NCI-H1092 (cell line): ENCODE measurements around the gene CSNK1A1.
"Not testable (repeated sequence)": the region's sequence is repeated elsewhere in the genome, so short reads cannot be mapped to it uniquely, and the experiment has no call there.

ENCODE experiments used
- DNase-seq: peaks from one replicate; lab custom pipeline; 2025; lab: John Stamatoyannopoulos, UW

The CSNK1A1 gene

GRCh38 chr5:149551227-149552037 is at the start of gene CSNK1A1:
TSS of gene CSNK1A1 (minus strand) at chr5:149551439. CDS start at chr5:149550964, 475 bp downstream.
- DNase-seq, result peak; percentile 95

DNA sequence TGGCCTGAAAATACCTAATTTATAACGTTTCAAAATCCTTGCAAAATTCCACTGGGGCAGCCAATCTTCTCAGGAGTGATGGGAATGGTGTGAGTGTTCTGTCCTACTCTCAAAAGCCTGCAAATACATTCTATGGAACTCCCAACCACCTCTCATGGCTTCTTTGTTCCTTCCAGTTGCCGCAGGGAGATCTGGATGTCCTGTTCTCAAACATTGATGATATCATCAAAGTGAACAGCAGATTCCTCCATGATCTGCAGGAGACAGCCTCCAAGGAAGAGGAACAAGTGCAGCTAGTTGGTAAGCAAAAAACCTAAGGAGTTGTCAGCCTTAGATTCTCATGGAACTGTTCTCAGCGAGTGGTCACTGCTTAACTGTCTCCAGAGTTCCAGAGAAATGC is 49.7 kb upstream of the CSNK1A1 start:
- DNase-seq, result no peak

DNA sequence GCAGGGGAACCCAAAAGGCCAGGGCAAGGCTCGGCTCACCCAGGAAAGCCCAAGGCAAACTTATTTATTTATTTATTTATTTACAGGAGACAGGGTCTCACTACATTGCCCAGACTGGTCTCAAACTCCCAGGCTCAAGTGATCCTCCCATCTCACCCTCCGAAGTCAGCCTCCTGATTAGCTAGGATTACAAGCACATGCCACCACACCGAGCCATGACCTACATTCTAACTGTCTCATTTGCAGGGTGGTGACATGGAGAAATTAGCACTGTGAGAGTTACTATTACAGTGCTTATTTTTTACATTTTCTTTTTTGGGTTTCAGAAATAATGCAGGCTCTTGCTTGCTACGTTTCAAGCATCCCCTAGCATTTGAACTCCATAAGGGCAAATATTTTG is 48.1 kb upstream of the CSNK1A1 start:
- DNase-seq, result no peak

GRCh38 chr5:149598966-149599365 is 47.7 kb upstream of the CSNK1A1 start:
- DNase-seq, result no peak

- DNase-seq, result not testable (repeated sequence)
Measured at GRCh38 chr5:149598234-149598633, 47.0 kb upstream of the CSNK1A1 start.

DNA sequence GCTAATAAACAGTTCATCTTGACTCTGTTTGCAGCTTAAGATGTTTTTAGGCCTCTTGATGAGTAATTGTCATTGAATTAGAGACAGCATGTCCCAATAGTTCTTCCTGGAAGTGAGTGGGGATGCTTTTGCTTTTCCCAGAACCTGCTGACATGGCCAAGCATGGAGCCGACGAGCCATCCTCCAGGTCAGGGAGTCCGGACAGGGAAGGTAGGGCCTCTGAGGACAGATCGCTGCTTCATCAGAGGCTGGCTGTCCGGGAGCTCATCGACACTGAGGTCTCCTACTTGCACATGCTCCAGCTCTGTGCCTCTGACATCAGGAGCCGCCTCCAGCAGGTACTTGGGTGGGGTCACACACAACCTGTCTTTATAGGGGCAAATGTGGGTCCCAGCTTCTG is 46.4 kb upstream of the CSNK1A1 start:
- no peak for DNase-seq

GRCh38 chr5:149596712-149597111 is 45.5 kb upstream of the CSNK1A1 start:
- DNase-seq, result no peak

DNA sequence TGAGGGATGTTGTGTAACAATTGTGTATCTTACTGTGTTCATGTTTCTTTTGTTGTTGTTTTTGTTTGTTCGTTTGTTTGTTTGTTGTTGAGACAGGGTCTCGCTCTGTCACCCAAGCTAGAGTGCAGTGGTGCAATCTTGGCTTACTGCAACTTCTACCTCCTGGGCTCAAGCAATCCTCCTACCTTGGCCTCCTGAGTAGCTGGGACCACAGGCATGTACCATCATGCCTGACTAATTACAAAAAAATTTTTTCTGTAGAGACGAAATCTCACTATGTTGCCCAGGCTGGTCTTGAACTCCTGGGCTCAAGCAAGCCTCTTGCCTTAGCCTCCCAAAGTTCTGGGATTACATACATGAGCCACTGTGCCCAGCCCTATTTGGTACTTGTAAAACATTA is 43.9 kb upstream of the CSNK1A1 start:
- not testable (repeated sequence) for DNase-seq

DNA sequence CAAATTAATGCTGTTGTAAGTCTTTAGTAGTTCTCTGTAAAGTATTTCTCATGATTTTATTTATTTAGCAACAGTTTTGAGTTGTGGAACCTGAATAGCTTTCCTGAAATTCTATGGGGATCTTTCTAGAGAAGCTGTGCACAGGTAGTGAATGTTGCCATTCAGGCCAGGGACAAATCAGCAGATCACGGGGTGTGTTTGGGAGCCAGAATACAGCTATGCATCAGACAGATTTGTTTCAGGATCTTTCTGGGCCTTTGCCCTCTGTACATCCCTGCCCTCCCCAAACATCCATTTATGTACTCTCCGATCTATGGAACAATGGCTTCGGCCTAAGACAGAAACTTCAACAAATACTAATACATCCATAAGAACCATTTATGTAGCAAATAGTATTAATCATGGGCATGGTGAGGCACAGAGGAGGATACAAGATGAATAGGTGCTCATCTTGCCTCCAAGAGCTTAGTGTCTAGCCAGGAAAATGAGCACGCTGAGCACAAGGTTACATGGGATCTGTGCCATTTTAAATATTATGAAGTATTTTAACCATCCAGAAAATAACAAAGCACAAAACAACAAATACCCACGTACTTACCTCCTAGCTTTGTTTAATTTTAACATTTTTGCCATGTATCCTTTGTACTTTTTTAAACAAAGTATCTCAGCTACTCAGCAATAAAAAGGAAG is 43.1 kb upstream of the CSNK1A1 start:
- no peak for DNase-seq

DNA sequence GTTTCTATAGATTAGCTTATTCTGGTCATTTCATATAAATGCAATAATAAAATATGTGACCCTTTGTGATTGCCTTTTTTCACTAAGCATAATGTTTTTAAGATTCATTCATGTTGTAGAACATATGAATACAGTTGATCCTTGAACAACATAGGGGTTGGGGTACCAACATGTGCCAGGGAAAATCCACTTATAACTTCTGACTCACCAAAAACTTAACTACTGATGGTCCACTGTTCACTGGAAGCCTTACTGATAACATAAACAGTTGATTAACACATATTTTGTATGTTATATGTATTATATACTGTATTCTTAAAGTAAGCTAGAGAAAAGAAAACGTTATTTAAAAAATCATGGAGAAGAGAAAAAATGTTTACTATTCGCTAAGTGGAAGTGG is 42.1 kb upstream of the CSNK1A1 start:
- DNase-seq, result no peak

GRCh38 chr5:149588936-149589335 is 37.7 kb upstream of the CSNK1A1 start:
- DNase-seq, result no peak

GRCh38 chr5:149586708-149587318 is 35.6 kb upstream of the CSNK1A1 start:
- no peak for DNase-seq

DNA sequence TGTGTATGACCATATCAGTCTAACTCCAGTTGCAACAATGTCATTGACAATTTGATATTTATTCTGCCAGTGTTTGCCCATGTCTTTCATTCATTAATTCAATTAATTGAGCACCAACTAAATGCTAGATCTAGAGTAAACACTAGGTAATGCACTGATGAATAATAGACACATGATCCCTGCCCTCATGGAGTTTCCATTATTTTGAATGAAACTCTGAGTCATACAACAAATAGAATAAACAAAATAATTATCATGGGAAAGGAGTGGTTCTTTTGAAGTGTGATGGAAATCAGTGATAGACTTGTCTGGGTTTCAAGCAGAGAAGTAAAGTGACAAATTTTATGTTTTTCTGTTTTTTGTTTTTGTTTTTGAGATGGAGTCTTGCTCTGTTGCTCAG is 34.7 kb upstream of the CSNK1A1 start:
- no peak for DNase-seq

DNA sequence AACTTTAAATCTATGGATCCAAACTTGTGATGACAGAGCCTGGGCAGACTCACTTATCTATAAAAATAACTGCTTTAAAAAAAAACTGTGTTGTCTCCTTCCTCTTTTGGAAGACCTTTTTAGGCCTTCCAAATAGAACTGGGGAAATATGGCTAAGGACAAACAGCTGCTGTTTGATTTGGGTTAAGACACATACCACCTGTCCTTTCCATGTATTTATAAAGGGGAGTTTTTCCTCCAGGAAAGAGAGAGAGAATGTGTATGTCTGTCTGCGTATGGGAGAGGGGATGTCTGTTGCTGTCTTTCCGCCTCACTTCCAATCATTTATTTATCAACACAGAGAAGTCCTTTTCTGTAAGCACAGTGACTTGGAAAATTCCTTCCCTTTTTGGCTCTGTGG is 32.9 kb upstream of the CSNK1A1 start:
- DNase-seq, result no peak

DNA sequence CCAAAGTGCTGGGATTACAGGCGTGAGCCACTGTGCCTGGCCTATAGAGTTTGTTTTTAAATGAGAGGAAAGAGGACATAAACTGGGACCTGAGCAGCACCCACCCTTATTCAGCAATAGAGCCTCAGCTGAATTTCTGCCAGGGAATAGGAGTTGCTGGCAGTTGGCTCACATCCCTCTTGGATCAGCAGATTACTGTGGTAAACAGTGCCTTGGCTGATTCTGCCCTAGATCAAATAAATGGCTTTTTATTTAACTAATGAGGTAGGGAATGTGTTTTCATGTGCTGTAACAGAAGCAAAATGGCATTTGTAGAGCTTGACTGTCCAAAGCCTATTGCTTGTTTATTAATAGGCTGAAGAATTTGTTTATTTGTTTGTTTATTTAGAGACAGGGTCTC is 32.2 kb upstream of the CSNK1A1 start:
- DNase-seq, result peak; percentile 76

DNA sequence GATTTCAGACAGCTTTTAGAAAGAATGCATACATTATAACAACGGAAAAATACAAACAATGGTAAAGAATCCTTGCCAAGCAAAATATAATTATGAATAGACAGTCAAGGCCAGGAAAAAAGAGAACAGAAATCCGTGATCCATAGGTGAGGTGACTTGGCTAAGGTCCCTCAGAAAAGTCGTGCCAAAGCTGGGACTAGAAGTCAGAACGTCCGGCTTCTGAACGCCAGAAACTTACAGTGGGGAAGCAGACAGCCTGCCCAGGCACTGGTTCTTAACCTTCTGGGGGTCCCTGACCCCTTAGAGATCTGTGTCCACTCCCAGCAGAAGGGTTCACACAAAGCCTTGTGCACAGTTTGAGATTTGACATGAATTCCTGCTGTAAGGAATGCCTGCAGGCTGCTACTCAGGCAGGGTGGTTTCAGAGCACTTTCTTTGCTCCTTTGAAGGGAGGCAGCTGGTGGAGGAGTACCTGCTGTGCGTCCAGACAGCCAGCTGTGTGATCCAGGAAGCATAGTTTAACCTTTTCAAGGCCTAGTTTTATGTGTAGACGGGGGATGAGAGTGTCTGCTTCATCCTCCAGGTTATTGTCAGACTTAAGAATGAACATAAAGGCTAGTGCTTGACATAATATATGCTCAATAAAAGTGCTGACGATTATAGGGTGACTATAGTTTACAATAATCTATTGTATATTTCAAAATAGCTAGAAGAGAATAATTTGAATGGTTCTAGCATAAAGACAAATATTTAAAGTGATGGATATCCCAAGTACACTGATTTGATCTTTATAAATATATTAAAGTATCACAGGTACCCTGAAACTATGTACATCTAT is 30.9 kb upstream of the CSNK1A1 start:
- DNase-seq, result peak; percentile 40

GRCh38 chr5:149581192-149581861 is 30.1 kb upstream of the CSNK1A1 start, which contains the start of gene ARHGEF37:
TSS of gene ARHGEF37 (plus strand) at chr5:149581498. CDS start at chr5:149597770, 16,272 bp downstream.
- peak; percentile 64 for DNase-seq

- no peak for DNase-seq
Measured at GRCh38 chr5:149580808-149581191, 29.6 kb upstream of the CSNK1A1 start.

DNA sequence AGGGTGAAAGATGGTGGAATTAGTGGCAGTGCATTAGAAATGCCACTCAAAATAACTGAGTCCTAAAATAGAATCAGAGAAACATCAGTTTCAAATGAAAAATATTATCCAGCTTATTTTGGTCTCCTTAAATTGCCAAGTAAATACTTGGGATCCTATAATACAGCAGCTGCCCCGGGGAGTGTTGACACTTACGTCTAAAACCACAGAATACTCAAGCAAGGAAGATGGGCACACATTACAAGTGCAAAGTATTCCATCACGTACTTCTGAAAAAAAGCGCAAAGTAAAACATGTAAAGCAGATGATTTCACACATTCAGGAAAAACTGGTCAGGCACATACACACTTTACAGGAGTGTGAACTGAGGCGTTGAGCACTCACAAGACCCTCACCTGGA is 27.7 kb upstream of the CSNK1A1 start:
- DNase-seq, result no peak

DNA sequence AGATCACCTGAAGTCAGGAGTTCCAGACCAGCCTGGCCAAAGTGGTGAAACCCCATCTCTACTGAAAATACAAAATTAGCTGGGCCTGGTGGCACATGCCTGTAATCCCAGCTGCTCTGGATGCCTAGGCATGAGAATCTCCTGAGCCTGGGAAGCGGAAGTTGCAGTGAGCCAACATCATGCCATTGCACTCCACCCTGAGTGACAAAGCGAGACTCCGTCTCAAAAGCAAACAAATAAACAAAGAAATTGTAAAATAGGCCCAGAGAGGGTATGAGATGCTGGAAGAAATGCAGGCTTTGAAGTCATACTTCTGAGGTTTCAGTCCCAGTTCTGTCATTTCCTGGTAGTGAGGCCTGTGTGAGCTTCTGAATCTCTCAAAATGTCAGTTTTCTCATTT is 24.8 kb upstream of the CSNK1A1 start:
- DNase-seq, result no peak

DNA sequence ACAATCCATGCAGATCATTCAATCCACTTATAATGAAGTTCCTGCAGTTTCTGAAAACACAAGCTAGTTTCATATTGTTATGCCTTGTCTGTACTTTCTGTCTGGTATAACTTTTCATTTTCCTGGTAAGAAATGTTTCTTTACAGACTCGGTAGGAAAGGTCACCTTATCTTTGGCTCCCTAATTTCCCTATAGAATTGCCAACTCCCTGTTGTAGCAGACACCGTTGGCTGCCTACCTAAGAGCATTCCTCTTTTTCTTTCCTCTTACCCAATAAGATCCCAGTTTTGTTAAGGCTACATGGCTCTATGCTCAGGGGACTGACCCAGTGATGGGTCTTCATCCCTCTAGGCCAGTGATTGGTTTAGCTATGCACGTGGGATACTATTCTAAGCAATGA is 23.9 kb upstream of the CSNK1A1 start:
- no peak for DNase-seq
